Measurements from ENCODE around the gene KLHL26. TPM values are rescaled to one million over a fixed set of nuclear protein-coding genes. Genes with fewer than 3 reads are reported as not detected.

The KLHL26 gene
- total RNA-seq, 2 experiments from 2014 or later = 13.7 to 19.0 TPM

- H3K4me3 Mint-ChIP-seq = no peak overlapping the region
- POLR2A ChIA-PET = interaction anchor here (2.1 kb wide), 1 partner anchor 14 kb away, joined by 5 read pairs; no protein-coding TSS in a partner anchor
- CTCF ChIA-PET = no interaction called here
- intact Hi-C loops (cut with DNase I, micrococcal nuclease) = no loop called here
- no peak overlapping the region for H3K27ac ChIP-seq (ENCODE audit: low read depth in 1 of 2, low read length in 2 of 2)
- no peak overlapping the region for H3K27ac Mint-ChIP-seq
- no peaks in the 10 kb centered on the region for H3K9me3 Mint-ChIP-seq
- H3K27me3 Mint-ChIP-seq = no peaks in the 10 kb centered on the region
- H3K4me1 ChIP-seq (ENCODE audit: insufficient read depth, low read length) = peaks cover 10% of the 10 kb centered on the region
- H3K9me3 ChIP-seq (ENCODE audit: control insufficient read depth in 1 of 2, insufficient read depth in 1 of 2, low read length in 2 of 2) = no peaks in the 10 kb centered on the region
- TF ChIP-seq CTCF (IDR thresholded peaks at IDR 0.05) = no peak
- DNase-seq (no peak), ATAC-seq (ENCODE audit: poor library complexity) (no peak)
- peaks cover 2% of the 10 kb centered on the region for H3K36me3 ChIP-seq (ENCODE audit: insufficient read depth, low read length)
- H3K36me3 Mint-ChIP-seq (ENCODE audit: low read depth) = peaks cover 7% of the 10 kb centered on the region
- H3K4me3 ChIP-seq (ENCODE audit: low read length) = no peak overlapping the region
- peaks cover 33% of the 10 kb centered on the region for H3K4me1 Mint-ChIP-seq (ENCODE audit: low read depth)
- H3K27me3 ChIP-seq (ENCODE audit: control insufficient read depth in 1 of 2, insufficient read depth in 2 of 2, low read length in 2 of 2) = no peaks in the 10 kb centered on the region
Measured at GRCh38 chr19:18715416-18715815, 78.6 kb downstream of the KLHL26 start.

- ATAC-seq (ENCODE audit: poor library complexity) (no peak), DNase-seq (no peak)
- peaks cover 3% of the 10 kb centered on the region for H3K36me3 ChIP-seq (ENCODE audit: insufficient read depth, low read length)
- Mint-ChIP-seq H3K4me3 (no peak overlapping the region), H3K4me1 (ENCODE audit: low read depth) (peaks cover 33% of the 10 kb centered on the region), H3K27ac (peak overlapping the region; percentile 61), H3K36me3 (ENCODE audit: low read depth) (peaks cover 7% of the 10 kb centered on the region), H3K27me3 (no peaks in the 10 kb centered on the region), H3K9me3 (no peaks in the 10 kb centered on the region)
- H3K4me1 ChIP-seq (ENCODE audit: insufficient read depth, low read length) = peaks cover 10% of the 10 kb centered on the region
- no peak overlapping the region for H3K4me3 ChIP-seq (ENCODE audit: low read length)
- H3K27me3 ChIP-seq (ENCODE audit: control insufficient read depth in 1 of 2, insufficient read depth in 2 of 2, low read length in 2 of 2) = no peaks in the 10 kb centered on the region
- POLR2A ChIA-PET = interaction anchor here (2.1 kb wide), 1 partner anchor 16 kb away, joined by 5 read pairs; no protein-coding TSS in a partner anchor
- H3K9me3 ChIP-seq (ENCODE audit: control insufficient read depth in 1 of 2, insufficient read depth in 1 of 2, low read length in 2 of 2) = no peaks in the 10 kb centered on the region
- no peak overlapping the region for H3K27ac ChIP-seq (ENCODE audit: low read depth in 1 of 2, low read length in 2 of 2)
- CTCF ChIA-PET = no interaction called here
- intact Hi-C loops (cut with DNase I, micrococcal nuclease) = no loop called here
- TF ChIP-seq CTCF (IDR thresholded peaks at IDR 0.05) = no peak
Measured at GRCh38 chr19:18716857-18717256, 80.0 kb downstream of the KLHL26 start.

- intact Hi-C loops (cut with DNase I, micrococcal nuclease) = no loop called here
- CTCF ChIA-PET = interaction anchor here (0.7 kb wide), 1 partner anchor 294 kb away, joined by 3 read pairs; no protein-coding TSS in a partner anchor
- ATAC-seq (ENCODE audit: poor library complexity) = no peak
- POLR2A ChIA-PET = interaction anchor here (0.6 to 2.1 kb wide), 2 partner anchors 17 to 1754 kb away, joined by 4 to 5 read pairs; no protein-coding TSS in a partner anchor
- Histone ChIP-seq H3K27ac (ENCODE audit: low read depth in 1 of 2, low read length in 2 of 2) (no peak overlapping the region), H3K9me3 (ENCODE audit: control insufficient read depth in 1 of 2, insufficient read depth in 1 of 2, low read length in 2 of 2) (no peaks in the 10 kb centered on the region), H3K27me3 (ENCODE audit: control insufficient read depth in 1 of 2, insufficient read depth in 2 of 2, low read length in 2 of 2) (no peaks in the 10 kb centered on the region), H3K36me3 (ENCODE audit: insufficient read depth, low read length) (peaks cover 9% of the 10 kb centered on the region), H3K4me1 (ENCODE audit: insufficient read depth, low read length) (peaks cover 10% of the 10 kb centered on the region), H3K4me3 (ENCODE audit: low read length) (no peak overlapping the region)
- Mint-ChIP-seq H3K4me1 (ENCODE audit: low read depth) (peaks cover 33% of the 10 kb centered on the region), H3K27ac (no peak overlapping the region), H3K36me3 (ENCODE audit: low read depth) (peaks cover 10% of the 10 kb centered on the region), H3K27me3 (no peaks in the 10 kb centered on the region), H3K9me3 (no peaks in the 10 kb centered on the region), H3K4me3 (no peak overlapping the region)
- TF ChIP-seq CTCF (IDR thresholded peaks at IDR 0.05) = no peak
- DNase-seq = no peak
Measured at GRCh38 chr19:18717601-18718000, 80.8 kb downstream of the KLHL26 start.
